Epithelial cell of esophagus (primary cell): ENCODE data around the gene CCR4.
"Not testable (repeated sequence)": the region's sequence is repeated elsewhere in the genome, so short reads cannot be mapped to it uniquely, and the experiment has no call there.

ENCODE experiments used
- DNase-seq: peaks from one replicate; pipeline ENCODE4 v3.0.0; 2010; ENCODE audit warnings: low read depth
- H3K4me3 ChIP-seq: 2 replicates; pipeline ENCODE4 v1.5.1; 2011; ENCODE audit warnings: mild to moderate bottlenecking, low read length, control low read depth
- CTCF ChIP-seq: IDR thresholded peaks from 2 replicates; pipeline ENCODE4 v1.5.1; 2011; ENCODE audit warnings: low read depth, mild to moderate bottlenecking, low read length, control low read depth, inconsistent platforms; ENCODE audit not compliant: insufficient read depth; ENCODE audit errors: missing control alignments

CCR4 gene

GRCh38 chr3:32973982-32974381 is 22.5 kb downstream of the CCR4 start:
- no peak for TF ChIP-seq CTCF
- peak; percentile 33 for DNase-seq
- no peak overlapping the region for H3K4me3 ChIP-seq

GRCh38 chr3:32975891-32976595 is 24.6 kb downstream of the CCR4 start:
- DNase-seq = no peak
- TF ChIP-seq CTCF = no peak
- no peak overlapping the region for H3K4me3 ChIP-seq

GRCh38 chr3:32977861-32978260 is 26.4 kb downstream of the CCR4 start:
- DNase-seq = no peak
- no peak overlapping the region for H3K4me3 ChIP-seq
- no peak for TF ChIP-seq CTCF

GRCh38 chr3:32978331-32978730 is 26.9 kb downstream of the CCR4 start:
- no peak overlapping the region for H3K4me3 ChIP-seq
- no peak for TF ChIP-seq CTCF
- DNase-seq = no peak

GRCh38 chr3:32983124-32983523 is 31.7 kb downstream of the CCR4 start:
- DNase-seq = no peak
- H3K4me3 ChIP-seq = no peak overlapping the region
- no peak for TF ChIP-seq CTCF

- DNase-seq, H3K4me3 ChIP-seq: not testable (repeated sequence)
Measured at GRCh38 chr3:32984918-32985317, 33.5 kb downstream of the CCR4 start.

- no peak for DNase-seq
Measured at GRCh38 chr3:32989171-32989570, 37.7 kb downstream of the CCR4 start.

More at GRCh38 chr3:32989171-32989570, 37.7 kb downstream of the CCR4 start:
- TF ChIP-seq CTCF = no peak
- H3K4me3 ChIP-seq = no peak overlapping the region
